SU-DHL-6 (cell line): Measurements from ENCODE around the gene ZNF181.

Experiments
- H2AFZ ChIP-seq: fragments of 200-600 bp; sonication (generic); 2 replicates; pipeline ENCODE4 v1.6.1; 2014; ENCODE audit warnings: low read depth, mild to moderate bottlenecking, moderate library complexity, mixed read lengths, antibody characterized with exemption, low read length; ENCODE audit not compliant: severe bottlenecking
- H3F3A ChIP-seq: fragments of 200-600 bp; shearing (Covaris generic); 2 replicates; pipeline ENCODE4 v1.6.0; 2016; ENCODE audit warnings: antibody characterized with exemption, mild to moderate bottlenecking; ENCODE audit not compliant: insufficient read depth
- H3K27ac ChIP-seq: fragments of 200-600 bp; sonication (generic); 2 replicates; pipeline ENCODE4 v1.5.1; 2016; ENCODE audit warnings: low read depth, mild to moderate bottlenecking, low read length, moderate library complexity, mixed read lengths
- H3K27me3 ChIP-seq: fragments of 200-600 bp; sonication (generic), shearing (Covaris generic); 2 replicates; pipeline ENCODE4 v1.6.0; 2014; ENCODE audit warnings: mild to moderate bottlenecking, low read length
- H3K36me3 ChIP-seq: fragments of 200-600 bp; sonication (generic); 2 replicates; pipeline ENCODE4 v1.6.1; 2014; ENCODE audit warnings: mild to moderate bottlenecking, low read length, mixed read lengths
- H3K4me2 ChIP-seq: fragments of 300-600, 200-600 bp; shearing (Covaris generic), sonication (generic); 2 replicates; pipeline ENCODE4 v1.6.0; 2014; ENCODE audit warnings: low read length, low read depth, mild to moderate bottlenecking; ENCODE audit not compliant: poor library complexity, severe bottlenecking
- H3K4me3 ChIP-seq: fragments of 200-600 bp; sonication (generic); 2 replicates; pipeline ENCODE4 v1.5.1; 2014; ENCODE audit warnings: antibody characterized with exemption, low read length, mild to moderate bottlenecking, mixed read lengths; ENCODE audit not compliant: insufficient read depth, poor library complexity, severe bottlenecking
- H3K79me2 ChIP-seq: fragments of 200-600 bp; sonication (generic); 2 replicates; pipeline ENCODE4 v1.6.1; 2014; ENCODE audit warnings: mild to moderate bottlenecking, low read length, moderate library complexity; ENCODE audit not compliant: insufficient read depth
- H3K9ac ChIP-seq: fragments of 200-600 bp; sonication (generic); 2 replicates; pipeline ENCODE4 v1.7.0; 2014; ENCODE audit warnings: mild to moderate bottlenecking, low read length
- H3K9me2 ChIP-seq: fragments of 200-600 bp; sonication (generic); replicated peaks from 2 replicates; pipeline ENCODE4 v1.6.1; 2014; ENCODE audit warnings: low read length; ENCODE audit not compliant: insufficient read depth
- H3K9me3 ChIP-seq: fragments of 200-600 bp; sonication (generic); 2 replicates; pipeline ENCODE4 v1.6.1; 2014; ENCODE audit warnings: low read length, mixed read lengths; ENCODE audit not compliant: insufficient read depth
- H4K20me1 ChIP-seq: fragments of 200-600 bp; sonication (generic); 2 replicates; pipeline ENCODE4 v1.6.1; 2014; ENCODE audit warnings: low read depth, mild to moderate bottlenecking, antibody characterized with exemption, low read length, moderate library complexity, mixed read lengths
- CTCF ChIP-seq: fragments of 200-600 bp; sonication (generic); IDR thresholded peaks from one replicate; pipeline ENCODE4 v1.5.1; 2017; ENCODE audit warnings: antibody characterized with exemption, mild to moderate bottlenecking, low read length, moderate library complexity; ENCODE audit not compliant: insufficient read depth, poor library complexity, severe bottlenecking
- EZH2phosphoT487 ChIP-seq: fragments of 200-600 bp; sonication (generic), shearing (Covaris generic); conservative IDR thresholded peaks from 2 replicates; pipeline ENCODE4 v1.6.1; 2018; ENCODE audit warnings: mild to moderate bottlenecking, antibody characterized with exemption, low read length, moderate library complexity, mixed read lengths

ZNF181 gene

GRCh38 chr19:34786236-34786635 lies 52.2 kb downstream of the ZNF181 start:
- Histone ChIP-seq H3F3A (no peaks in the 10 kb centered on the region), H3K4me2 (no peak overlapping the region), H3K79me2 (no peaks in the 10 kb centered on the region), H2AFZ (no peak overlapping the region), H4K20me1 (no peaks in the 10 kb centered on the region), H3K9ac (no peak overlapping the region), H3K27ac (no peak overlapping the region), H3K27me3 (no peaks in the 10 kb centered on the region), H3K36me3 (no peaks in the 10 kb centered on the region), H3K4me3 (no peak overlapping the region), H3K9me3 (no peaks in the 10 kb centered on the region), H3K9me2 (no peaks in the 10 kb centered on the region)
- TF ChIP-seq CTCF (no peak), EZH2phosphoT487 (no peak)

- no peak overlapping the region for H3K27ac ChIP-seq
- no peaks in the 10 kb centered on the region for H3K36me3 ChIP-seq
- H3K9ac ChIP-seq, result no peak overlapping the region
- H3K9me2 ChIP-seq, result no peaks in the 10 kb centered on the region
- no peak overlapping the region for H3K4me3 ChIP-seq
- H4K20me1 ChIP-seq, result no peaks in the 10 kb centered on the region
- no peaks in the 10 kb centered on the region for H3F3A ChIP-seq
- H3K4me2 ChIP-seq, result no peak overlapping the region
- H3K27me3 ChIP-seq, result no peaks in the 10 kb centered on the region
- no peaks in the 10 kb centered on the region for H3K9me3 ChIP-seq
- H3K79me2 ChIP-seq, result no peaks in the 10 kb centered on the region
- no peak overlapping the region for H2AFZ ChIP-seq
- no peak for TF ChIP-seq EZH2phosphoT487
- no peak for TF ChIP-seq CTCF
Measured at GRCh38 chr19:34787059-34787824, 53.2 kb downstream of the ZNF181 start.

GRCh38 chr19:34788074-34788473 lies 54.0 kb downstream of the ZNF181 start:
- H3K36me3 ChIP-seq, result no peaks in the 10 kb centered on the region
- TF ChIP-seq EZH2phosphoT487 (no peak), CTCF (no peak)
- no peak overlapping the region for H3K27ac ChIP-seq
- no peaks in the 10 kb centered on the region for H4K20me1 ChIP-seq
- no peaks in the 10 kb centered on the region for H3K9me3 ChIP-seq
- H2AFZ ChIP-seq, result no peak overlapping the region
- no peak overlapping the region for H3K9ac ChIP-seq
- no peak overlapping the region for H3K4me3 ChIP-seq
- no peaks in the 10 kb centered on the region for H3K79me2 ChIP-seq
- no peaks in the 10 kb centered on the region for H3K9me2 ChIP-seq
- no peak overlapping the region for H3K4me2 ChIP-seq
- H3F3A ChIP-seq, result no peaks in the 10 kb centered on the region
- H3K27me3 ChIP-seq, result no peaks in the 10 kb centered on the region
